ENCODE results near the gene AKAP6.

- no peak for TF ChIP-seq CTCF (conservative IDR thresholded peaks at IDR 0.05)
- TF ChIP-seq ZFX (IDR thresholded peaks at IDR 0.05): no peak
Observed at GRCh38 chr14:32595497-32595896, 266.4 kb downstream of the AKAP6 start.
